Neuronal stem cell (in vitro differentiated cells): ENCODE data around the gene OGN.
"Not testable (repeated sequence)": the region's sequence is repeated elsewhere in the genome, so short reads cannot be mapped to it uniquely, and the experiment has no call there.

Experiments
- DNase-seq: peaks from one replicate; pipeline ENCODE4 v3.0.0-alpha.2; 2013; ENCODE audit warnings: low spot score
- H2AFZ ChIP-seq: one replicate; pipeline ENCODE4 v1.6.1; 2013; ENCODE audit warnings: mild to moderate bottlenecking, low read length, inconsistent platforms
- H2AK5ac ChIP-seq: 2 replicates; pipeline ENCODE4 v1.6.1; 2013; ENCODE audit warnings: low read depth, mild to moderate bottlenecking, inconsistent platforms, low read length, moderate library complexity, mixed read lengths
- H2BK120ac ChIP-seq: 2 replicates; pipeline ENCODE4 v1.6.1; 2013; ENCODE audit warnings: low read depth, mild to moderate bottlenecking, inconsistent platforms, low read length, moderate library complexity, mixed read lengths
- H2BK12ac ChIP-seq: one replicate; pipeline ENCODE4 v1.6.1; 2013; ENCODE audit warnings: low read length, inconsistent platforms
- H2BK15ac ChIP-seq: 2 replicates; pipeline ENCODE4 v1.6.1; 2013; ENCODE audit warnings: mild to moderate bottlenecking, low read length, inconsistent platforms, mixed read lengths
- H2BK5ac ChIP-seq: one replicate; pipeline ENCODE4 v1.6.1; 2013; ENCODE audit warnings: inconsistent platforms, mild to moderate bottlenecking, low read length, moderate library complexity
- H3K14ac ChIP-seq: one replicate; pipeline ENCODE4 v1.6.1; 2013; ENCODE audit warnings: low read length, inconsistent platforms
- H3K18ac ChIP-seq: 2 replicates; pipeline ENCODE4 v1.6.1; 2013; ENCODE audit warnings: low read length, inconsistent platforms
- H3K23ac ChIP-seq: 2 replicates; pipeline ENCODE4 v1.6.1; 2013; ENCODE audit warnings: low read depth, mild to moderate bottlenecking, mixed read lengths, low read length, inconsistent platforms; ENCODE audit not compliant: poor library complexity
- H3K27ac ChIP-seq: replicated peaks from 3 replicates; pipeline ENCODE4 v1.5.1; 2013; ENCODE audit warnings: low read length, inconsistent platforms
- H3K27me3 ChIP-seq, 3 experiments: 2 replicates each; pipeline ENCODE4 v1.6.1; 2013; ENCODE audit warnings: low read length in 3 of 3, mild to moderate bottlenecking in 2 of 3, inconsistent platforms in 1 of 3, low read depth in 1 of 3, mixed read lengths in 1 of 3, moderate library complexity in 1 of 3; ENCODE audit not compliant: control insufficient read depth in 3 of 3, insufficient read depth in 3 of 3
- H3K36me3 ChIP-seq, 2 donors: replicated peaks in 1 of 2; 2 replicates each; pipeline ENCODE4 v1.6.1; 2013; ENCODE audit warnings: low read length in 2 of 2; ENCODE audit not compliant: control insufficient read depth in 2 of 2, insufficient read depth in 2 of 2
- H3K4ac ChIP-seq: 2 replicates; pipeline ENCODE4 v1.6.1; 2013; ENCODE audit warnings: inconsistent platforms, mild to moderate bottlenecking, low read length, moderate library complexity
- H3K4me1 ChIP-seq, 2 donors: 1 replicate in 1 of 2; 2 replicates in 1 of 2; pipeline ENCODE4 v1.6.1; 2013; ENCODE audit warnings: low read length in 2 of 2, low read depth in 1 of 2; ENCODE audit not compliant: control insufficient read depth in 2 of 2, insufficient read depth in 1 of 2
- H3K4me2 ChIP-seq: one replicate; pipeline ENCODE4 v1.6.1; 2013; ENCODE audit warnings: mild to moderate bottlenecking, low read length, inconsistent platforms; ENCODE audit not compliant: insufficient read depth, poor library complexity, severe bottlenecking
- H3K4me3 ChIP-seq, 2 donors: 2 replicates each; pipeline ENCODE4 v1.5.1; 2013; ENCODE audit warnings: low read length in 2 of 2, mild to moderate bottlenecking in 2 of 2, inconsistent platforms in 1 of 2, moderate library complexity in 1 of 2
- H3K79me1 ChIP-seq: one replicate; pipeline ENCODE4 v1.6.1; 2013; ENCODE audit warnings: low read depth, mild to moderate bottlenecking, inconsistent platforms, low read length, moderate library complexity
- H3K9ac ChIP-seq: one replicate; pipeline ENCODE4 v1.6.1; 2013; ENCODE audit warnings: mild to moderate bottlenecking, low read depth, low read length, inconsistent platforms; ENCODE audit not compliant: poor library complexity
- H3K9me3 ChIP-seq, 2 donors: replicated peaks in 1 of 2; 2 replicates each; pipeline versions ENCODE3 to v1.6.1; 2013; ENCODE audit warnings: low read length in 2 of 2, mild to moderate bottlenecking in 2 of 2, inconsistent platforms in 1 of 2, low read depth in 1 of 2, mixed read lengths in 1 of 2, moderate library complexity in 1 of 2; ENCODE audit not compliant: control insufficient read depth in 2 of 2, insufficient read depth in 1 of 2
- H4K8ac ChIP-seq: one replicate; pipeline ENCODE4 v1.6.1; 2013; ENCODE audit warnings: low read depth, mild to moderate bottlenecking, inconsistent platforms, low read length, moderate library complexity
- H4K91ac ChIP-seq: one replicate; pipeline ENCODE4 v1.6.1; 2013; ENCODE audit warnings: low read length, low read depth, mild to moderate bottlenecking, inconsistent platforms; ENCODE audit not compliant: poor library complexity
- WGBS, 2 donors: extraction: QIAGEN DNeasy Blood & Tissue Kit; methylation state at CpG; one replicate each; pipeline ENCODE4 v1.1.7; 2013; ENCODE audit warnings: missing lambda C conversion rate in 2 of 2, mixed read lengths in 1 of 2; ENCODE audit not compliant: insufficient read length in 2 of 2, insufficient replicate concordance in 1 of 2; ENCODE audit errors: extremely low coverage in 2 of 2; 5-methylcytosine and 5-hydroxymethylcytosine counted together

OGN gene

DNA sequence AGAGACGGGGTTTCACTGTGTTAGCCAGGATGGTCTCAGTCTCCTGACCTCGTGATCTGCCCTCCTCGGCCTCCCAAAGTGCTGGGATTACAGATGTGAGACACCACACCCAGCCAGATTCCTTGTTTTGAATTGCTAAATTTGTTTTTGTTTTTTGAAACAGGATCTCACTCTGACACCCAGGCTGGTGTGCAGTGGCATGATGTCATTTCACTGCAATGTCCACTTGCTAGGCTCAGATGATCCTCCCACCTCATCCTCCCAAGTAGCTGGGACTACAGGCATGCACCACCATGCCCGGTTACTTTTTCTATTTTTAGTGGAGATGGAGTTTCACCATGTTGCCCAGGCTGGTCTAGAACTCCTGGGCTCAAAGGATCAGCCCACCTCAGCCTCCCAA, 6.8 kb upstream of the OGN start:
- H2AK5ac ChIP-seq, H3K4ac ChIP-seq, H3K9ac ChIP-seq, H3K36me3 ChIP-seq, H2BK15ac ChIP-seq, H3K79me1 ChIP-seq, H3K4me1 ChIP-seq, H3K14ac ChIP-seq, H2BK5ac ChIP-seq, H3K27me3 ChIP-seq, H4K91ac ChIP-seq, H2BK120ac ChIP-seq, H3K18ac ChIP-seq, DNase-seq, H3K23ac ChIP-seq, H2AFZ ChIP-seq, H3K9me3 ChIP-seq, H3K4me2 ChIP-seq, H4K8ac ChIP-seq, H3K27ac ChIP-seq, H3K4me3 ChIP-seq, H2BK12ac ChIP-seq: not testable (repeated sequence)
- WGBS, 2 donors = no CpG with 5 or more reads among the region's 4 CpGs

DNA sequence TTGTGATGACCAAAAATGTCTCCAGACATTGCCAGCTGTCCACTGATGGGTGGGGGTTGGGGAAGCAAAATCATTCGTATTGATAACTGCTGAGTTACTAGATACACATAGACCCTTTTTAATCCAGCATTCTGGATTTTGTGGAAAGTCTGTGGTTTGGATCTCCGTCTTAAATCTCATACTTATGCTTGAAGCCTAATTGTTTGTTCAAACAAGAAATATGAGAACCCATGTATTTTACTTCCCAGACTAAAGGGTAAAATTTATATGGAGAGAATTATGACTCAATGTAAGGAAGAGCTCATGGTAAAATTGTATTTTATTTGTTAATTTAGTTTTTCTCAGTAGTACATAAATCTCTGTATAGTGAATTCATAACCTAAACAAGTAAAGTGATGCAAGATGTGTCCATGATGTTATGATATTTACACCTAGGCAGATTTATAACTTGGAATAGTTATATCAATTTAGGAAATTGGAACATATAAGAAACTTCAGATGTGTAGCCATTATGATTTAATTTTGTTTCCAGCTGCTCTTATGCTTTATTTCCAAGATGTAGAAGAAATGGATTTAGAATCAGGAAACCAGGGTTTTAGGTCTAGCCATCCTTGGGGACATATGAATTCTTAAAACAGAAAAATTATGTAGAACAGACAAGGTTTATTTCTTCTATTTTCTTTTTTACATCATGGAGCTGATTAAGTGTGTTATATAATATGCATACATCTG, 4.5 kb upstream of the OGN start:
- Histone ChIP-seq H3K9ac (no peak overlapping the region), H2AFZ (no peak overlapping the region), H3K4ac (no peak overlapping the region), H3K9me3 (no peaks in the 10 kb centered on the region), H3K36me3 (no peaks in the 10 kb centered on the region), H3K79me1 (no peaks in the 10 kb centered on the region), H4K8ac (no peak overlapping the region), H3K27ac (no peak overlapping the region), H2AK5ac (no peak overlapping the region), H2BK15ac (no peak overlapping the region), H2BK12ac (no peak overlapping the region), H2BK120ac (no peak overlapping the region), H3K18ac (no peak overlapping the region), H3K4me3 (no peak overlapping the region), H2BK5ac (no peak overlapping the region), H3K4me1 (peaks cover 0 to 6% of the 10 kb centered on the region in 2 donors), H3K14ac (no peak overlapping the region), H3K23ac (no peak overlapping the region), H3K4me2 (no peak overlapping the region), H3K27me3 (no peaks in the 10 kb centered on the region), H4K91ac (no peak overlapping the region)
- no CpG with 5 or more reads among the region's 2 CpGs for WGBS, 2 donors
- no peak for DNase-seq

GRCh38 chr9:92407818-92408217, 3.4 kb upstream of the OGN start:
- Histone ChIP-seq H3K27ac (no peak overlapping the region), H2BK120ac (no peak overlapping the region), H3K14ac (no peak overlapping the region), H4K91ac (no peak overlapping the region), H2BK15ac (no peak overlapping the region), H3K27me3 (no peaks in the 10 kb centered on the region), H3K23ac (no peak overlapping the region), H3K36me3 (no peaks in the 10 kb centered on the region), H3K4ac (no peak overlapping the region), H2BK5ac (no peak overlapping the region), H2AFZ (no peak overlapping the region), H3K18ac (no peak overlapping the region), H2AK5ac (no peak overlapping the region), H3K79me1 (no peaks in the 10 kb centered on the region), H3K4me2 (no peak overlapping the region), H2BK12ac (no peak overlapping the region), H3K9ac (no peak overlapping the region), H3K9me3 (no peaks in the 10 kb centered on the region), H3K4me1 (peaks cover 0 to 6% of the 10 kb centered on the region in 2 donors), H3K4me3 (no peak overlapping the region), H4K8ac (no peak overlapping the region)
- no peak for DNase-seq
- WGBS, 2 donors = no CpG with 5 or more reads among the region's 2 CpGs

DNA sequence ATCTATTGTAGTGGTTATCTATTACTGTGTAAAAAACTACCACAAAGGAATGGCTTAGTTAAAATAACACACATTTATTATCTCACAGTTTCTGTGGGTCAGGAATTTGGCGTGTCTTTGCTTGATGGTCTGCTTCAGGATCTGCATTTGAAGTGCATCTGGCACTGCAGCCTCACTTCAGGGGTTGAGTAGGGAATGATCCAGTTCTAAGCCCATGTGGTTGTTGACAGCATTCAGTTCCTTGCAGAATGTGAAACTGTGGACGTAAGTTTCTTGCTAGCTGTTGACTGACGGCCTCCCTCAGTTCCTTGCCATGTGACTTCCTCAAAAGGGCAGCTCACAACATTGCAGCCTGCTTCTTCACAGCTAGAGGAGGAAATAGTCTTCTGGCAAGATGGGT, 2.1 kb upstream of the OGN start:
- Histone ChIP-seq H3K9me3 (no peaks in the 10 kb centered on the region), H2BK12ac (no peak overlapping the region), H4K91ac (no peak overlapping the region), H2AK5ac (no peak overlapping the region), H2AFZ (peak overlapping the region; percentile 11), H3K36me3 (no peaks in the 10 kb centered on the region), H3K79me1 (no peaks in the 10 kb centered on the region), H2BK15ac (no peak overlapping the region), H2BK120ac (no peak overlapping the region), H3K23ac (no peak overlapping the region), H3K4me1 (peaks cover 0 to 6% of the 10 kb centered on the region in 2 donors), H3K4ac (no peak overlapping the region), H3K9ac (no peak overlapping the region), H4K8ac (no peak overlapping the region), H3K27ac (no peak overlapping the region), H2BK5ac (no peak overlapping the region), H3K27me3 (no peaks in the 10 kb centered on the region), H3K4me2 (no peak overlapping the region), H3K14ac (no peak overlapping the region), H3K18ac (no peak overlapping the region), H3K4me3 (no peak overlapping the region)
- WGBS, 2 donors = no CpG with 5 or more reads among the region's 3 CpGs
- DNase-seq = no peak
